22Rv1 (cell line): ENCODE measurements around the gene PLSCR5.

Experiments used
- H3K27ac ChIP-seq: fragments of 450-650 bp; 2 replicates; pipeline ENCODE4 v1.5.1; 2017
- ZFX ChIP-seq: fragments of 450-650 bp; IDR thresholded peaks from 2 replicates; pipeline ENCODE4 v1.6.1; 2017; ENCODE audit warnings: antibody characterized with exemption, borderline replicate concordance
- TF ChIP-seq, protein P1 (sequence below): fragments of 450-650 bp; IDR thresholded peaks from 2 replicates; pipeline ENCODE4 v1.5.1; 2017; ENCODE audit warnings: mild to moderate bottlenecking

PLSCR5 gene

DNA sequence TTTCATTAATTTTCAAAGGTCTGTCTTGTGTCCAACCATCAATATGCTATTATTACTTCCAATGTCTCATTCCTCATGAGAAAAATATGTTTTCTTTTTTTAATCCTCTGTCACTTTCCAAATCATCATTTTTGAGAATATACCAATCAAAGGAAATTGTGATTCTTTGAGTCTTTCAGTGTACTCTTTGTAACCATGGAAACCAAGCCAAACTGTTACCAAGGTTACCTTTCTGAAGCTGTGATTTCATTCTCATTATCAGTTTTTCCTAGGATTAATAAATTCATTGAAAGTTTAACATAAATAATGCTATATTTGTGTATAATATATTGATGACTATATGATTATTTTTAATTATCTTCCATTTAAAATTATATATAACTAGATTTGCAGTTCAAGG is 16.6 kb upstream of the PLSCR5 start:
- no peak overlapping the region for H3K27ac ChIP-seq
- no peak for TF ChIP-seq ZFX
- TF ChIP-seq, protein P1, sequence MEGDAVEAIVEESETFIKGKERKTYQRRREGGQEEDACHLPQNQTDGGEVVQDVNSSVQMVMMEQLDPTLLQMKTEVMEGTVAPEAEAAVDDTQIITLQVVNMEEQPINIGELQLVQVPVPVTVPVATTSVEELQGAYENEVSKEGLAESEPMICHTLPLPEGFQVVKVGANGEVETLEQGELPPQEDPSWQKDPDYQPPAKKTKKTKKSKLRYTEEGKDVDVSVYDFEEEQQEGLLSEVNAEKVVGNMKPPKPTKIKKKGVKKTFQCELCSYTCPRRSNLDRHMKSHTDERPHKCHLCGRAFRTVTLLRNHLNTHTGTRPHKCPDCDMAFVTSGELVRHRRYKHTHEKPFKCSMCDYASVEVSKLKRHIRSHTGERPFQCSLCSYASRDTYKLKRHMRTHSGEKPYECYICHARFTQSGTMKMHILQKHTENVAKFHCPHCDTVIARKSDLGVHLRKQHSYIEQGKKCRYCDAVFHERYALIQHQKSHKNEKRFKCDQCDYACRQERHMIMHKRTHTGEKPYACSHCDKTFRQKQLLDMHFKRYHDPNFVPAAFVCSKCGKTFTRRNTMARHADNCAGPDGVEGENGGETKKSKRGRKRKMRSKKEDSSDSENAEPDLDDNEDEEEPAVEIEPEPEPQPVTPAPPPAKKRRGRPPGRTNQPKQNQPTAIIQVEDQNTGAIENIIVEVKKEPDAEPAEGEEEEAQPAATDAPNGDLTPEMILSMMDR: no peak

DNA sequence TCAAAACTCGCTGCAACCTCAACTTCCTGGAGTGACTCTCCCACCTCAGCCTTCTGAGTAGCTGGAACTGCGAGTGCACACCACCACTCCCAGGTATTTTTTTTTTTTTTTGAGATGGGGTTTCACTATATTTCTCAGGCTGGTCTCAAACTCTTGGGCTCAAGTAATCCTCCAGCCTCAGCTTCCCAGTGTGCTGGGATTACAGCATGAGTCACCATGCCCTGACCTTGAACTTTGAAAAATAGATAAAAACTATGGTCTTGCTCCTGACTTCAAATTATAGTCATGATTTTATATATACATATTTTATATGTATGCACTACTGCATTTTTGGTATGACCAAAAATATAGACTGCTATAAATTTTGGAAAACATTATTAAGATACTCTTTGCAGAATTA is 6.9 kb upstream of the PLSCR5 start:
- H3K27ac ChIP-seq: no peak overlapping the region
- TF ChIP-seq ZFX: no peak
- TF ChIP-seq, protein P1: no peak

DNA sequence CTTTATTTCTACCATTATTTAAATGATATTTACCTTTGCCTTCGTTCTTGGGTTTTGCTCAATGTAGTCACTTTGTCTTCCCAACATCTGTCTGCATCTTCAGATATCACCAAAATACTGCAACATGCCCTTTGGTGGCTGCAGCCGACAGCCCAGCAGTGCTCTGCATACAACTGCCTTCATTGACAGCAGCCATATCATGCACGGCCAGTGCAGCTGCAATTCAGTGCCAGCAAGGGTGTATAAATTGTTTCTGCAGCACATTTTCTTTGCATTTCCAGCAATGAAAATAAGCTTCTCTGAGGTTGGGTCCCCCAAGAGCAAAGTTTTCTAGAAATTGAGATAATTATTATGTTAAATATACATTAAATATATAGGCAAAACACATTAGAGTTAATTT is 6.0 kb upstream of the PLSCR5 start:
- no peak overlapping the region for H3K27ac ChIP-seq
- TF ChIP-seq ZFX: no peak
- TF ChIP-seq, protein P1: no peak

DNA sequence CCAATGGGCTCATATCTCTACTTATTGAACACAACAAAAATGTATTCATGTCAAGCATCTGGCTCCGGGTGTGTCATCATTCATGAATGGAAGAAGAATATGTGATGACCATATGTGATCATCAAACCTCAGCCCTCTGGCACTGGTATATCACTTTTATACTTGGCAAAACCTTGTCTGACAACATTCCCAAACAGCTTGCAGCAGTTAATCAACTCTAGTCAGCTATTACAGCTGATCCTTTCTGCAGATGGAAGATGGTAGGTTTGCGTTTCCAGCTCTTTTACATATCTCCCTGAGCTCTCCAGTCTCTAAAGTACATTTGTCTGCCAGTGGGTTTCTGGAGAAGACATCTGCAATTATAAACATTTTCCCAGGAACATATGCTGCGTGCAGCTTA is 6.6 kb downstream of the PLSCR5 start:
- TF ChIP-seq, protein P1: no peak
- no peak for TF ChIP-seq ZFX
- H3K27ac ChIP-seq: no peak overlapping the region

DNA sequence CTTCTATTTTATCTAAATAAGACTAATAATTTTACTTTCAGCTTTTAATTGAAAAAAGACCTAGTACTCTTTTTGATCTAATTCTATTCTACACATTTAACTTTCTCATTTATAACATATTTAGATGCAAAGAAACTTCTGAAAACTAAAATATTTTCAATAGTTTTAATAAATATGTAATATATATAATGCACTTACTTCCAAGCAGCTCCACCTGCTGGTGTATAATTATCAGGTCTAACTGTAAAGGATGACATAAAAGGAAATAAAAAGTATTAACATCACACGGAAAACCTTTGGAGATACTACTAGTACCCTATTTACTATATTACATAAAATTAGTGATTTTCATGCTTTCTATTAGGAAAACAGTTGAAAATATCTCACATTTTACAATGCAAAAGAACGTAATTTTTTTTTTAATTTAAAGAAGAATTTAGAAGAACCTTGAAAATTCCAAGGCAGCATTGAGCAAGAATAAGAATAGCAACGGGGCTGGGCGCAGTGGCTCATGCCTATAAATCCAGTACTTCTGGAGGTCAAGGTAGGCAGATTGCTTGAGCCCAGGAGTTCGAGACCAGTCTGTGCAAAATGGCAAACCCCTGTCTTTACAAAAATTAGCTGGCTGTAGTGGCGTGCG is 10.2 kb downstream of the PLSCR5 start:
- no peak for TF ChIP-seq ZFX
- TF ChIP-seq, protein P1: peak; percentile 80
- no peak overlapping the region for H3K27ac ChIP-seq

DNA sequence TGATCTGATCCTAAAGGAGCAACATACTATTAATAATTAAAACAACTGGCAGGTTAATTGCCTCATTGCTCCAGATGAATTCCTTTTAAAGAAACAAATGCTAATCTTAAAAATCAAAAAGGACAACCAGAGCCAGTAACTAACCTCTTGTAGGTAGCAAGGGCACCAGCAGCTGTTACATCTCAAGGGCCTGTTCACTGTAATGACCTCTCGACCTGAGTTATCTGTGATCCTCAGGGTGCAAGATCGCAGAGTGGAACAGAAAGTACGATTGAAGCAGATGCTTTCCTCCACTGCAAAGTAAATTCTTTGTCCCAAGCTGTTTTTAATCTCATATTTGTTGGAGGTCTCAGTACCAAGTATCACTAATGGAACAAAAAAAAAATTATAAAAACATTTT is 11.4 kb downstream of the PLSCR5 start:
- H3K27ac ChIP-seq: no peak overlapping the region

DNA sequence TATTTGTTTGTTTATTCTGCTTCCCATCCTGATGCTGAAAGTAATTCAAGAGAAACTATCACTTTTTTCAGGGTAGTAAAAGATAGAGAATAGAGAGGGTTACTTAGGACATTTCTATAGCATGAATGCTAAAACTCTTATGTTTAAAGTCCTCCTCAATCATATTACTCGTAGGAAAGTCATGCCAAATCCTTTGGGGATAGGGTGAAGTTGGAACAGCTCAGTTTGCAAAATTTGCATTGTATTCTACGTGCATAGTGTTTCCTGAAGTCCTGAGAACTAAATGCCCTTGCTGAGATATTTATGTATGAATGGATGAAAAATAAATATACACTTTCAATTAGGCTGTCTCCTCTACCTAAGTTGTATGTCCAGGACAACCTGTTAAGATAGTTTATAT is 14.6 kb downstream of the PLSCR5 start:
- no peak overlapping the region for H3K27ac ChIP-seq
- TF ChIP-seq, protein P1: no peak
- no peak for TF ChIP-seq ZFX

More for the DNA sequence above, 11.4 kb downstream of the PLSCR5 start:
- TF ChIP-seq, protein P1: no peak
